ENCODE data around the gene RGMB. TPM values are rescaled to one million over a fixed set of nuclear protein-coding genes. Genes with fewer than 3 reads are reported as not detected.

RGMB gene
- total RNA-seq, 1 experiment from 2014 or later, result 19.3 TPM

- WGBS (ENCODE audit: extremely low coverage, insufficient read length, low lambda C conversion rate), result no CpG with 5 or more reads among the region's 1 CpG
- Mint-ChIP-seq H3K27ac (no peak overlapping the region), H3K4me3 (no peak overlapping the region), H3K27me3 (ENCODE audit: low read depth) (no peaks in the 10 kb centered on the region), H3K9me3 (peaks cover under 1 to 3% of the 10 kb centered on the region in 2 experiments; a peak in 3 of 5 replicates), H3K36me3 (ENCODE audit: insufficient read depth in 1 of 3, low read depth in 3 of 3) (peaks cover 0 to 4% (median 0%) of the 10 kb centered on the region in 3 experiments; a peak in 2 of 7 replicates), H3K4me1 (peaks cover 0 to 4% of the 10 kb centered on the region in 2 experiments; a peak in 2 of 4 replicates)
- Histone ChIP-seq H3K4ac (ENCODE audit: low read depth, low read length) (no peak overlapping the region), H4K8ac (replicated peaks; ENCODE audit: insufficient read length, low read depth, low read length) (no peak overlapping the region), H4K91ac (ENCODE audit: insufficient read length, low read depth, low read length) (no peak overlapping the region), H2BK12ac (ENCODE audit: insufficient read length, low read depth, low read length) (no peak overlapping the region), H3K27me3 (ENCODE audit: insufficient read depth, low read length) (no peaks in the 10 kb centered on the region), H3K27ac (ENCODE audit: insufficient read length, low read depth, low read length) (no peak overlapping the region), H2BK20ac (ENCODE audit: low read depth, low read length, poor library complexity, severe bottlenecking) (no peak overlapping the region), H3K56ac (ENCODE audit: insufficient read length, low read depth, low read length) (no peak overlapping the region), H3K4me2 (ENCODE audit: insufficient read depth, insufficient read length, low read length) (no peak overlapping the region), H3K14ac (ENCODE audit: insufficient read depth, low read length) (no peak overlapping the region), H2AK5ac (ENCODE audit: insufficient read length, low read length) (no peak overlapping the region), H3K79me2 (ENCODE audit: insufficient read depth, low read length) (no peaks in the 10 kb centered on the region), H4K20me1 (ENCODE audit: control insufficient read depth, insufficient read depth, insufficient read length) (no peaks in the 10 kb centered on the region), H2BK120ac (ENCODE audit: low read depth, low read length, poor library complexity, severe bottlenecking) (no peak overlapping the region), H3K4me1 (ENCODE audit: insufficient read depth, low read length) (no peaks in the 10 kb centered on the region), H3K9me3 (ENCODE audit: control insufficient read depth, low read depth, low read length) (no peaks in the 10 kb centered on the region), H2BK15ac (ENCODE audit: low read depth, low read length) (no peak overlapping the region), H3K9ac (ENCODE audit: extremely low read depth, insufficient read length, low read length) (no peak overlapping the region), H2BK5ac (ENCODE audit: insufficient read length, low read length) (no peak overlapping the region), H3K23ac (ENCODE audit: insufficient read length, low read depth, low read length) (no peak overlapping the region), H3K18ac (ENCODE audit: insufficient read length, low read depth, low read length) (no peak overlapping the region), H2AFZ (ENCODE audit: low read length) (no peak overlapping the region), H3K23me2 (ENCODE audit: insufficient read length, low read depth, low read length, poor library complexity, severe bottlenecking) (no peaks in the 10 kb centered on the region), H4K5ac (ENCODE audit: insufficient read length, low read depth, low read length) (no peak overlapping the region), H3T11ph (ENCODE audit: low read length) (no peak overlapping the region), H3K79me1 (ENCODE audit: insufficient read depth, low read depth, low read length, poor library complexity, severe bottlenecking) (no peaks in the 10 kb centered on the region)
- TF ChIP-seq, protein P1, sequence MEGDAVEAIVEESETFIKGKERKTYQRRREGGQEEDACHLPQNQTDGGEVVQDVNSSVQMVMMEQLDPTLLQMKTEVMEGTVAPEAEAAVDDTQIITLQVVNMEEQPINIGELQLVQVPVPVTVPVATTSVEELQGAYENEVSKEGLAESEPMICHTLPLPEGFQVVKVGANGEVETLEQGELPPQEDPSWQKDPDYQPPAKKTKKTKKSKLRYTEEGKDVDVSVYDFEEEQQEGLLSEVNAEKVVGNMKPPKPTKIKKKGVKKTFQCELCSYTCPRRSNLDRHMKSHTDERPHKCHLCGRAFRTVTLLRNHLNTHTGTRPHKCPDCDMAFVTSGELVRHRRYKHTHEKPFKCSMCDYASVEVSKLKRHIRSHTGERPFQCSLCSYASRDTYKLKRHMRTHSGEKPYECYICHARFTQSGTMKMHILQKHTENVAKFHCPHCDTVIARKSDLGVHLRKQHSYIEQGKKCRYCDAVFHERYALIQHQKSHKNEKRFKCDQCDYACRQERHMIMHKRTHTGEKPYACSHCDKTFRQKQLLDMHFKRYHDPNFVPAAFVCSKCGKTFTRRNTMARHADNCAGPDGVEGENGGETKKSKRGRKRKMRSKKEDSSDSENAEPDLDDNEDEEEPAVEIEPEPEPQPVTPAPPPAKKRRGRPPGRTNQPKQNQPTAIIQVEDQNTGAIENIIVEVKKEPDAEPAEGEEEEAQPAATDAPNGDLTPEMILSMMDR (conservative IDR thresholded peaks at IDR 0.05), result peak; percentile 79
- no peak for DNase-seq
Measured at GRCh38 chr5:98827161-98827560, 53.7 kb downstream of the RGMB start.
